Prostate gland (tissue), 2 donors: ENCODE results near the gene PTGDR. TPM values are rescaled to one million over a fixed set of nuclear protein-coding genes. Genes with fewer than 3 reads are reported as not detected.

Source experiments
- DNase-seq: peaks from one replicate; pipeline ENCODE4 v3.0.0-alpha.2; 2019; ENCODE audit warnings: low spot score
- H3K27ac ChIP-seq, 2 donors: fragments of 200-600 bp; sonication (generic); 2 replicates each; pipeline ENCODE4 v1.5.1; 2017 to 2019
- H3K27me3 ChIP-seq: fragments of 200-600 bp; sonication (generic); replicated peaks from 2 replicates; pipeline ENCODE4 v1.5.1; 2019; ENCODE audit not compliant: insufficient read depth
- H3K36me3 ChIP-seq, 2 donors: fragments of 200-600 bp; sonication (generic); 1 replicate in 1 of 2; 2 replicates in 1 of 2; pipeline versions ENCODE4 v1.5.1 to v1.8.1; 2017 to 2019
- H3K4me1 ChIP-seq: fragments of 200-600 bp; sonication (generic); replicated peaks from 2 replicates; pipeline ENCODE4 v1.5.1; 2019
- H3K4me3 ChIP-seq, 2 donors: fragments of 200-600 bp; sonication (generic); 2 replicates each; pipeline ENCODE4 v1.5.1; 2017 to 2019
- H3K9me3 ChIP-seq: fragments of 200-600 bp; sonication (generic); 2 replicates; pipeline ENCODE4 v1.5.1; 2017
- CTCF ChIP-seq, 4 experiments: fragments of 200-600 bp in 2 of 4; fragments of 450-650 bp in 2 of 4; sonication (generic) in 2 of 4; IDR thresholded peaks; 1 replicate in 3 of 4; 2 replicates in 1 of 4; pipeline ENCODE4 v1.5.1; 2016 to 2019; ENCODE audit warnings: antibody characterized with exemption in 4 of 4, mild to moderate bottlenecking in 2 of 4, moderate library complexity in 2 of 4
- POLR2A ChIP-seq: fragments of 450-650 bp; IDR thresholded peaks from one replicate; pipeline ENCODE4 v1.6.1; 2016; ENCODE audit warnings: antibody characterized with exemption, mild to moderate bottlenecking
- POLR2AphosphoS5 ChIP-seq: sonication (generic); formaldehyde crosslinking; IDR thresholded peaks from one replicate; pipeline ENCODE4 v1.6.1; 2017; ENCODE audit warnings: antibody characterized with exemption
- whole genome bisulfite sequencing: methylation state at CpG from one replicate; pipeline ENCODE4 v1.1.5; 2018; 5-methylcytosine and 5-hydroxymethylcytosine counted together
- intact Hi-C: fragments of 100-400 bp; cut with DNase I; formaldehyde crosslinking; loops from one replicate; pipeline ENCODE4 v1.14.2; 2022
- total RNA-seq, 2 donors: library from RNA; depleted of rRNA; stranded (reverse); fragments of >200 nt; gene quantifications; one replicate each; pipeline ENCODE4 v1.1.0, GENCODE V29; 2016

Gene PTGDR
- total RNA-seq, 2 donors from 2014 or later: 0.55 to 0.74 TPM

DNA sequence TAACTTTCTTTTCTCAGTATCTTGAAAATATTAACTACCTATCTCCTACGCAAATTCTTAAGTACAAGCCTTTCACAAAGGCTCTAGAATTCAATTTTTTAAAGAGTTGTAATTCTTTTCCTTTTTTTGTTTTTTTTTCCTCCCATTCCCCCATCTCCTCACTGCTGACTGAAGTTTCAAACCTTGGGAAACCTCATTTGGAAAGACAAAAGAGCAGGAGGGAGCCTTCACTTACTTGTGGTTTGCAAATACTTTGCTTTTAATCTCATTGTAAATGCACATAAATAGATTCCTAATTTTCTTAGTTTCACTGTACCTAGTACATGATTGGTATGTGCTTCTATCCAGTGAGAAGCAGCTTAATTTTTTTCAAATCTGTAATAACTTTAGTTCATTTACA is 15.8 kb upstream of the PTGDR start:
- WGBS: 94% methylated on average over 1 of the region's 1 CpG
- no peak for DNase-seq
- TF ChIP-seq POLR2AphosphoS5: no peak
- TF ChIP-seq CTCF (IDR thresholded peaks at IDR 0.05): no peak
- TF ChIP-seq POLR2A: no peak
- H3K4me1 ChIP-seq: no peaks in the 10 kb centered on the region
- no peak overlapping the region for H3K27ac ChIP-seq
- intact Hi-C loops: no loop called here
- no peaks in the 10 kb centered on the region for H3K36me3 ChIP-seq
- H3K27me3 ChIP-seq: no peaks in the 10 kb centered on the region
- H3K9me3 ChIP-seq: no peaks in the 10 kb centered on the region
- no peak overlapping the region for H3K4me3 ChIP-seq

DNA sequence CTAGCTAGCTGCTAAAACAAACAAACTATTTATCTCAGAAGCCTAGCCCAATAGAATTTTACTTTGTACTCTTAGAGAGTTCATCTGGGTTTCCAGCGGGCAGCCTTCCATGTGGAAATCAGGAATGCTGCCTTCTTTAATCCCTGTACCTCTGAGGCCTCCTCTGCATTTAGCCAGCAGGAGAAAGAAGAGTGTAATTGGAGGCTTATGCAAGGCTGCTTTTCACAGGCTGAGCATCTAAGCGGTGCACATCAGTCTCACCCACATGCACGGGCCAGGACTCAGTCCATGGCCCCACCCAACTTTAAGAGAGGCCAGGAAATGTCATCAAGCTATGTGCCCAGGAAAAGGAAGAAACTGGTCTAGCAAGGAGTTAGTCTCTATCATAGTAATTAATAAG is 14.0 kb upstream of the PTGDR start:
- Histone ChIP-seq H3K4me1 (no peaks in the 10 kb centered on the region), H3K36me3 (no peaks in the 10 kb centered on the region), H3K4me3 (no peak overlapping the region), H3K9me3 (no peaks in the 10 kb centered on the region), H3K27ac (no peak overlapping the region), H3K27me3 (no peaks in the 10 kb centered on the region)
- no peak for DNase-seq
- intact Hi-C loops: no loop called here
- no peak for TF ChIP-seq CTCF (IDR thresholded peaks at IDR 0.05)
- 29% methylated on average over 3 of the region's 3 CpGs for WGBS

DNA sequence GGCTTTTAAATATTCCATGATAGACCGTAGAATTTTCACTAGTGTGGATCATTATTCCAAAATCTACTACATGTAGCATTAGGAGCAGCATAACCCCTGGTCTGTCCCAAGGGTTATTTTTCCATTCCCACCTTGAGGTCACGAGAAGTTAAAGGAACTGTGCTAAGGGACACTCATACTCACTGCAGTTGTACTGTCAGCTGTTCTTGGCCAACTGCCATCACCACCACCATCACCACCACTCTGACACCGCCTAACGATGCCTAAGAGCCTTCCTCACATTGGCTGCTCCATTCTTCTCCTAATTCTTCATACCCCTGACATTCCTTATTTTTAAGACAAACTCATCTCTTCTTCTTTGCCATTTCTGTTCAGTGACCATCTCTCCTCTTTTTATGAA is 13.4 kb upstream of the PTGDR start:
- no peaks in the 10 kb centered on the region for H3K9me3 ChIP-seq
- no peak overlapping the region for H3K4me3 ChIP-seq
- H3K27ac ChIP-seq: no peak overlapping the region
- H3K27me3 ChIP-seq: no peaks in the 10 kb centered on the region
- DNase-seq: no peak
- no peak for TF ChIP-seq CTCF (IDR thresholded peaks at IDR 0.05)
- TF ChIP-seq POLR2A: no peak
- TF ChIP-seq POLR2AphosphoS5: no peak
- H3K4me1 ChIP-seq: no peaks in the 10 kb centered on the region
- intact Hi-C loops: no loop called here
- WGBS: 89% methylated on average over 4 of the region's 4 CpGs
- no peaks in the 10 kb centered on the region for H3K36me3 ChIP-seq

GRCh38 chr14:52258783-52259182 is 8.7 kb upstream of the PTGDR start:
- H3K4me3 ChIP-seq: no peak overlapping the region
- intact Hi-C loops: no loop called here
- H3K9me3 ChIP-seq: no peaks in the 10 kb centered on the region
- no peaks in the 10 kb centered on the region for H3K36me3 ChIP-seq
- WGBS: 88% methylated on average over 2 of the region's 2 CpGs
- no peak overlapping the region for H3K27ac ChIP-seq
- H3K4me1 ChIP-seq: no peaks in the 10 kb centered on the region
- DNase-seq: no peak
- TF ChIP-seq POLR2AphosphoS5: no peak
- TF ChIP-seq POLR2A: no peak
- no peak for TF ChIP-seq CTCF (IDR thresholded peaks at IDR 0.05)
- no peaks in the 10 kb centered on the region for H3K27me3 ChIP-seq

DNA sequence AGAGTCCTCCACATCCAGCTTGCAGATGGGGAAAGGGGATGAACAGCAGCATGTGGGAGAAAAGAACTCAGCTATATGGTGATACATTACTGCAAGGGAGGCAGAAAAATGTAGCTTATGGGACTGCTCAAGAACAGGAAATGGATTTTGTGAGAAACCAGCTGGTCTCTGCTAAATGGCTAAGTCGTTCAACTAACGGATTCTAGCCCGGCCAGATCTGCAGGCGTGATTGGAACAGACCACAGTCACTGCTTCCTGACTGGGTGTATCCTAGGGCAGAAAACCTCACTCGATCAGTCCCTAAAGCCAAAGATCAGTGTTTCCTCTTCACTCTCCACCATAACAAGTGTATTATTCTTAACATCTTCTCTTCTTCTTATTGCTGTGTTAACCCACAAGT is 8.1 kb upstream of the PTGDR start:
- 61% methylated on average over 5 of the region's 5 CpGs for WGBS
- intact Hi-C loops: no loop called here
- no peaks in the 10 kb centered on the region for H3K27me3 ChIP-seq
- no peaks in the 10 kb centered on the region for H3K4me1 ChIP-seq
- H3K4me3 ChIP-seq: no peak overlapping the region
- no peaks in the 10 kb centered on the region for H3K9me3 ChIP-seq
- no peak overlapping the region for H3K27ac ChIP-seq
- DNase-seq: no peak
- TF ChIP-seq POLR2AphosphoS5: no peak
- no peak for TF ChIP-seq CTCF (IDR thresholded peaks at IDR 0.05)
- TF ChIP-seq POLR2A: no peak
- no peaks in the 10 kb centered on the region for H3K36me3 ChIP-seq
